C4-2B (cell line): Measurements from ENCODE around the gene TTC17.

Experiments
- ZFX ChIP-seq: fragments of 450-650 bp; IDR thresholded peaks from 2 replicates; pipeline ENCODE4 v1.6.1; 2017
- TF ChIP-seq, protein P1 (sequence below): fragments of 450-650 bp; conservative IDR thresholded peaks from 2 replicates; pipeline ENCODE4 v1.5.1; 2017; ENCODE audit warnings: mild to moderate bottlenecking

DNA sequence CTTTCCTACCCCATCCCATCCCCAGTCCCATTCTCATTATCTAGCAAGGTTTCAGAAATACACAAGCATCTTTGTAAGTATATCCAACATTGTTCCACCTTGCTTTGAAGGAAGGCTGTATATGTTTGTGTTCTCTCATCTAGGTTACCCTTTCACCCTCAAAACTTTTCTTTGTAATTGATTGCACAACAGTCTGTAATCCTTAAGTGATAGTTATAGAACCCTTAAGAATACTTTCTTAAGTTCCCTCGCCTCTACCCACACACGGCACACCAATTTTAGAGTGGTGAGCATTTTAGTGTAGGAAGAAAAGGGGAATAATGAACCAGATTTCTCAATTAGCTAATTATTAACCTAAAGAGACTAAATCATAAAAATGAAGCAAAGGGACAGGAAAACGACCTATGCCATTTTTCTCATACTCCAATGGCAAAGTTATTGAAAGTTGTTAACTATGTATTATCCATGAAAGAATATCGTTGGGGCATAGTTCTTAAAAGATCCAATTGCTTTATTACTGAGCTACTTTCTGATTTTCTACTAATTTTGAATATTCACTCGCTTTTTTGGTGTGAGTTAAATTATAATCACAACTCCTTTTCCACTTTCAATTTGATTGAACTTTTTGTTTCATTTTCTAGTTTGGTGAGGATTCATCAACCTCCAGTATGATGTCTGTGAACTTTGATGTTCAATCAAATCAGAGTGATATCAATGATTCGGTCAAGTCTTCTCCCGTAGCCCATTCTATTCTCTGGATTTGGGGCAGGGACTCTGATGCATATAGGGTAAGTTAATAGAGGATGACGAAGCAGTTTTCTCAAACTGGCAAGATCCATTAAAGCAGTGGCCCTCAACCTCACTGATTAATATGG, 44.9 kb downstream of the TTC17 start:
- TF ChIP-seq, protein P1, sequence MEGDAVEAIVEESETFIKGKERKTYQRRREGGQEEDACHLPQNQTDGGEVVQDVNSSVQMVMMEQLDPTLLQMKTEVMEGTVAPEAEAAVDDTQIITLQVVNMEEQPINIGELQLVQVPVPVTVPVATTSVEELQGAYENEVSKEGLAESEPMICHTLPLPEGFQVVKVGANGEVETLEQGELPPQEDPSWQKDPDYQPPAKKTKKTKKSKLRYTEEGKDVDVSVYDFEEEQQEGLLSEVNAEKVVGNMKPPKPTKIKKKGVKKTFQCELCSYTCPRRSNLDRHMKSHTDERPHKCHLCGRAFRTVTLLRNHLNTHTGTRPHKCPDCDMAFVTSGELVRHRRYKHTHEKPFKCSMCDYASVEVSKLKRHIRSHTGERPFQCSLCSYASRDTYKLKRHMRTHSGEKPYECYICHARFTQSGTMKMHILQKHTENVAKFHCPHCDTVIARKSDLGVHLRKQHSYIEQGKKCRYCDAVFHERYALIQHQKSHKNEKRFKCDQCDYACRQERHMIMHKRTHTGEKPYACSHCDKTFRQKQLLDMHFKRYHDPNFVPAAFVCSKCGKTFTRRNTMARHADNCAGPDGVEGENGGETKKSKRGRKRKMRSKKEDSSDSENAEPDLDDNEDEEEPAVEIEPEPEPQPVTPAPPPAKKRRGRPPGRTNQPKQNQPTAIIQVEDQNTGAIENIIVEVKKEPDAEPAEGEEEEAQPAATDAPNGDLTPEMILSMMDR = no peak
- TF ChIP-seq ZFX = no peak
